ENCODE results near the gene PYGL.

DNA sequence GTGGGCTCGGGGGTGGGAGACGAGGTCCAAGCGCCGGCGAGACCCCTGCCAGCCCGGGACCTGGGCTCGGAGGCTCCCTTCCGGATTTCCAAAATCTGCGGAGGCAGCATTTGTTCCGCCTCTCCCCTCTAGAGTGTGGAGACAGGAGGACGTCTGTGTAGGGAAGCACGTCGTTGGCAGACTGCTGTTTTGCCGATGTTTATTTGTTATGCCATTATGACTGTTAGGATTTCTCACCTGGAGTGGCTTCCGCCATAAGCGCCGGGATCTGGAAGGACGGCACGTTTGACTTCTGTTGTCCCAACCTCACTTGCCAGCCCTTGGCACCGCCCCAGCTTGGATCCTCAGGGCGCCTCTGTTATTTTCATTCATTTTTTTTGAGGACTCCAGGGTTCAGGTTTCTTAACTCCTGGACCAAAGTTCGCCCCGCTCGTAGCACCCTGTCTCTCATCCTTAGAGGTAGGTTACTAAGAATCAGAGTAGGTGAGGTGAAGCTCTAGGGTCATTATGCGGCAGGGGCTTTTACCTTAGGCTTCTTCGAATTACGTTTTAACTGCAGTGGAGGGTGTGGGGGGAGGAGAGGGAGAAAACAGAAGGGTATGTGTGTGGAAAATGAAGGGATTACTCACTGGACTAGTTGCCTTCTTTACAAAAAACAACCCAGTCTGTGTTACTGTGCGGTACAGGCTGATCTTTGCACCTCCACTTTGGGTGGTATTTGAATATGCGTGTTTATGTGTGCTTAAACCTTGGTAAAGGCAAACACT lies 547 bp upstream of the PYGL start:
- TF ChIP-seq CHD4 (IDR thresholded peaks at IDR 0.05) (no peak), CTCF (IDR thresholded peaks at IDR 0.05 in 2 of 3, conservative IDR thresholded peaks at IDR 0.05 in 1 of 3; ENCODE audit: control insufficient read depth in 2 of 3, extremely low read depth in 1 of 3, insufficient read depth in 1 of 3, low read depth in 3 of 3, low read length in 3 of 3) (no peak), JUNB (IDR thresholded peaks at IDR 0.05) (no peak), SREBF2 (IDR thresholded peaks at IDR 0.05; ENCODE audit: low read length) (no peak), NFYB (IDR thresholded peaks at IDR 0.05; ENCODE audit: insufficient read depth, low read depth, low read length) (no peak), RFX5 (IDR thresholded peaks at IDR 0.05; ENCODE audit: low read depth, low read length) (no peak), YY1 (IDR thresholded peaks at IDR 0.05; ENCODE audit: low read depth, low read length) (no peak), TAF1 (IDR thresholded peaks at IDR 0.05; ENCODE audit: borderline replicate concordance, low read depth, low read length) (no peak)
- TF ChIP-seq, protein P1, sequence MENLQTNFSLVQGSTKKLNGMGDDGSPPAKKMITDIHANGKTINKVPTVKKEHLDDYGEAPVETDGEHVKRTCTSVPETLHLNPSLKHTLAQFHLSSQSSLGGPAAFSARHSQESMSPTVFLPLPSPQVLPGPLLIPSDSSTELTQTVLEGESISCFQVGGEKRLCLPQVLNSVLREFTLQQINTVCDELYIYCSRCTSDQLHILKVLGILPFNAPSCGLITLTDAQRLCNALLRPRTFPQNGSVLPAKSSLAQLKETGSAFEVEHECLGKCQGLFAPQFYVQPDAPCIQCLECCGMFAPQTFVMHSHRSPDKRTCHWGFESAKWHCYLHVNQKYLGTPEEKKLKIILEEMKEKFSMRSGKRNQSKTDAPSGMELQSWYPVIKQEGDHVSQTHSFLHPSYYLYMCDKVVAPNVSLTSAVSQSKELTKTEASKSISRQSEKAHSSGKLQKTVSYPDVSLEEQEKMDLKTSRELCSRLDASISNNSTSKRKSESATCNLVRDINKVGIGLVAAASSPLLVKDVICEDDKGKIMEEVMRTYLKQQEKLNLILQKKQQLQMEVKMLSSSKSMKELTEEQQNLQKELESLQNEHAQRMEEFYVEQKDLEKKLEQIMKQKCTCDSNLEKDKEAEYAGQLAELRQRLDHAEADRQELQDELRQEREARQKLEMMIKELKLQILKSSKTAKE (IDR thresholded peaks at IDR 0.05; ENCODE audit: low read depth, poor library complexity, severe bottlenecking), result no peak
- TF ChIP-seq, protein P2, sequence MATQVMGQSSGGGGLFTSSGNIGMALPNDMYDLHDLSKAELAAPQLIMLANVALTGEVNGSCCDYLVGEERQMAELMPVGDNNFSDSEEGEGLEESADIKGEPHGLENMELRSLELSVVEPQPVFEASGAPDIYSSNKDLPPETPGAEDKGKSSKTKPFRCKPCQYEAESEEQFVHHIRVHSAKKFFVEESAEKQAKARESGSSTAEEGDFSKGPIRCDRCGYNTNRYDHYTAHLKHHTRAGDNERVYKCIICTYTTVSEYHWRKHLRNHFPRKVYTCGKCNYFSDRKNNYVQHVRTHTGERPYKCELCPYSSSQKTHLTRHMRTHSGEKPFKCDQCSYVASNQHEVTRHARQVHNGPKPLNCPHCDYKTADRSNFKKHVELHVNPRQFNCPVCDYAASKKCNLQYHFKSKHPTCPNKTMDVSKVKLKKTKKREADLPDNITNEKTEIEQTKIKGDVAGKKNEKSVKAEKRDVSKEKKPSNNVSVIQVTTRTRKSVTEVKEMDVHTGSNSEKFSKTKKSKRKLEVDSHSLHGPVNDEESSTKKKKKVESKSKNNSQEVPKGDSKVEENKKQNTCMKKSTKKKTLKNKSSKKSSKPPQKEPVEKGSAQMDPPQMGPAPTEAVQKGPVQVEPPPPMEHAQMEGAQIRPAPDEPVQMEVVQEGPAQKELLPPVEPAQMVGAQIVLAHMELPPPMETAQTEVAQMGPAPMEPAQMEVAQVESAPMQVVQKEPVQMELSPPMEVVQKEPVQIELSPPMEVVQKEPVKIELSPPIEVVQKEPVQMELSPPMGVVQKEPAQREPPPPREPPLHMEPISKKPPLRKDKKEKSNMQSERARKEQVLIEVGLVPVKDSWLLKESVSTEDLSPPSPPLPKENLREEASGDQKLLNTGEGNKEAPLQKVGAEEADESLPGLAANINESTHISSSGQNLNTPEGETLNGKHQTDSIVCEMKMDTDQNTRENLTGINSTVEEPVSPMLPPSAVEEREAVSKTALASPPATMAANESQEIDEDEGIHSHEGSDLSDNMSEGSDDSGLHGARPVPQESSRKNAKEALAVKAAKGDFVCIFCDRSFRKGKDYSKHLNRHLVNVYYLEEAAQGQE (IDR thresholded peaks at IDR 0.05; ENCODE audit: low read depth, low read length), result no peak
- TF ChIP-seq, protein P3, sequence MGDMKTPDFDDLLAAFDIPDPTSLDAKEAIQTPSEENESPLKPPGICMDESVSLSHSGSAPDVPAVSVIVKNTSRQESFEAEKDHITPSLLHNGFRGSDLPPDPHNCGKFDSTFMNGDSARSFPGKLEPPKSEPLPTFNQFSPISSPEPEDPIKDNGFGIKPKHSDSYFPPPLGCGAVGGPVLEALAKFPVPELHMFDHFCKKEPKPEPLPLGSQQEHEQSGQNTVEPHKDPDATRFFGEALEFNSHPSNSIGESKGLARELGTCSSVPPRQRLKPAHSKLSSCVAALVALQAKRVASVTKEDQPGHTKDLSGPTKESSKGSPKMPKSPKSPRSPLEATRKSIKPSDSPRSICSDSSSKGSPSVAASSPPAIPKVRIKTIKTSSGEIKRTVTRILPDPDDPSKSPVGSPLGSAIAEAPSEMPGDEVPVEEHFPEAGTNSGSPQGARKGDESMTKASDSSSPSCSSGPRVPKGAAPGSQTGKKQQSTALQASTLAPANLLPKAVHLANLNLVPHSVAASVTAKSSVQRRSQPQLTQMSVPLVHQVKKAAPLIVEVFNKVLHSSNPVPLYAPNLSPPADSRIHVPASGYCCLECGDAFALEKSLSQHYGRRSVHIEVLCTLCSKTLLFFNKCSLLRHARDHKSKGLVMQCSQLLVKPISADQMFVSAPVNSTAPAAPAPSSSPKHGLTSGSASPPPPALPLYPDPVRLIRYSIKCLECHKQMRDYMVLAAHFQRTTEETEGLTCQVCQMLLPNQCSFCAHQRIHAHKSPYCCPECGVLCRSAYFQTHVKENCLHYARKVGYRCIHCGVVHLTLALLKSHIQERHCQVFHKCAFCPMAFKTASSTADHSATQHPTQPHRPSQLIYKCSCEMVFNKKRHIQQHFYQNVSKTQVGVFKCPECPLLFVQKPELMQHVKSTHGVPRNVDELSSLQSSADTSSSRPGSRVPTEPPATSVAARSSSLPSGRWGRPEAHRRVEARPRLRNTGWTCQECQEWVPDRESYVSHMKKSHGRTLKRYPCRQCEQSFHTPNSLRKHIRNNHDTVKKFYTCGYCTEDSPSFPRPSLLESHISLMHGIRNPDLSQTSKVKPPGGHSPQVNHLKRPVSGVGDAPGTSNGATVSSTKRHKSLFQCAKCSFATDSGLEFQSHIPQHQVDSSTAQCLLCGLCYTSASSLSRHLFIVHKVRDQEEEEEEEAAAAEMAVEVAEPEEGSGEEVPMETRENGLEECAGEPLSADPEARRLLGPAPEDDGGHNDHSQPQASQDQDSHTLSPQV (IDR thresholded peaks at IDR 0.05), result no peak
